GM12873 (cell line): Measurements from ENCODE around the gene STRA6.

ENCODE experiments used
- TF ChIP-seq, protein P1 (sequence below): IDR thresholded peaks from 2 replicates; pipeline ENCODE4 v1.5.1; 2012; ENCODE audit warnings: low read depth, mild to moderate bottlenecking, moderate library complexity, low read length, control low read depth; ENCODE audit not compliant: insufficient read depth; ENCODE audit errors: missing control alignments

The STRA6 gene

DNA sequence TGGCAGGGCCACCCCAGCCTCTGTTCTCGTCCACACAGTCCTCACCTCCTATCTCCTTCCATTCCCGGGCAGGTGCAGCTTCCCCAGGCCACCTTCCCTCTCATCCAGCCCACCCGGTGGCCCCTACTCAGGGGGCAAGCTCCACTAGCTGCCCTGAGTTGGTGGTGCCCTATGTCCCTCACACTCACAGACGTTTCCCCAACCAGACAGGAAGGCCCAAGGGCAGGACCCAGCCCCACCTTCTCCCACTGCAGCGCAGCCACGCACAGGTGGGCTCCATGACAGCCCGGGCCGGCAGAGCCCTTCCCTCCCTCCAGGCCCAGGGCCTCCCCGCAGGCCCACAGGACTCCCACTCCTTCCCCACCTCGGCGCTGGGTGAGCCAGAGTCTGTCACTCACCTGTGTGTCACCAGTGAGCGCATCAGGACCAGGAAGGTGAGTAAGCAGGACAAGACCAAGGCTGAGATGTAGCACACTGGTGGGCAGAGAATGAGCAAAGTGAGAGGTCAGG, 17.9 kb downstream of the STRA6 start:
- TF ChIP-seq, protein P1, sequence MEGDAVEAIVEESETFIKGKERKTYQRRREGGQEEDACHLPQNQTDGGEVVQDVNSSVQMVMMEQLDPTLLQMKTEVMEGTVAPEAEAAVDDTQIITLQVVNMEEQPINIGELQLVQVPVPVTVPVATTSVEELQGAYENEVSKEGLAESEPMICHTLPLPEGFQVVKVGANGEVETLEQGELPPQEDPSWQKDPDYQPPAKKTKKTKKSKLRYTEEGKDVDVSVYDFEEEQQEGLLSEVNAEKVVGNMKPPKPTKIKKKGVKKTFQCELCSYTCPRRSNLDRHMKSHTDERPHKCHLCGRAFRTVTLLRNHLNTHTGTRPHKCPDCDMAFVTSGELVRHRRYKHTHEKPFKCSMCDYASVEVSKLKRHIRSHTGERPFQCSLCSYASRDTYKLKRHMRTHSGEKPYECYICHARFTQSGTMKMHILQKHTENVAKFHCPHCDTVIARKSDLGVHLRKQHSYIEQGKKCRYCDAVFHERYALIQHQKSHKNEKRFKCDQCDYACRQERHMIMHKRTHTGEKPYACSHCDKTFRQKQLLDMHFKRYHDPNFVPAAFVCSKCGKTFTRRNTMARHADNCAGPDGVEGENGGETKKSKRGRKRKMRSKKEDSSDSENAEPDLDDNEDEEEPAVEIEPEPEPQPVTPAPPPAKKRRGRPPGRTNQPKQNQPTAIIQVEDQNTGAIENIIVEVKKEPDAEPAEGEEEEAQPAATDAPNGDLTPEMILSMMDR, result no peak

GRCh38 chr15:74182131-74182530, 20.5 kb downstream of the STRA6 start:
- TF ChIP-seq, protein P1, result no peak

- TF ChIP-seq, protein P1, result no peak
Observed at GRCh38 chr15:74180881-74181602, 21.5 kb downstream of the STRA6 start.

DNA sequence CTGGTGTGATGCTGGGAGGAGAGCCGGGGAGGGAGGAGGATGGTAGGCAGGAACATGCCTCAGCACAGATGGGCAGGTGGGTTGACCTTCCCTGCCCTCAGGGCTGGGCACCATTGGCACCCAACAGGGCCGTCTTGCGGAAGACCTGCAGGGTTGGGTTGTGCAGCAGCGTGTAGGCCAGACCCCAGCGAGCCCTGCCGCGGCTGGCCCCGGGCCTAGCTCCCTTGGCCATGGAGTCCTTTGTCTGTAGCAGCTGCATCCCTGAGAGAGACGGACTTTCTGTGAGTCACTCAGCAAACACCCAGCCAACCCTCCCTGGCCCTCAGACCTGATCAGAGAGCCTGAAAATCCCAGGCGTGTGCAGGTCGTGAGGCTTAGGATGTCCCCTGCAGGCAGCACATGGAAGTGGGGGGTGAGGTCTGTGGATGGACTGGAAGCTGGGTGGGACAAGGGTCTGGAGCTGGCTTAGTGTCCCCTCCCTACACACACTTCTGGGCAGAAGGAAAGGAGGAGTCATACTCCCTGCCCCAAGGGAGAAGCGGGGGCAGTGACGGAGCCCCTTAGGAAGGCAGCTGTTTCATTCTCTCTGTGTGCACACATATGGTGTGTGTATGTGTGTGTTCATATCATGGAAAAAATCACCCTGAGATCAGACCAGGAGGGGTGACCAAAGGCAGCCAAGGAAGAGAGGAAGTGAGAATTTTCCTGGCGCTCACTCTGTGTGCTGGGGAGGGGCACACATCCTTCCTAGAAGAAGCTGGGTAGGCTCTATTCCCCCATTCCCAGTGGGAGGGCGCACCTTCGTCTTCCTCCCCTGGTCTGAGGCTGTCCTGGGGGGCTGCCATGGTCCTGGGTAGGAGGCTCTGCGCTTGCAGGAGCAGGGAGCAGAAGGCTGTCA, 22.4 kb downstream of the STRA6 start:
- TF ChIP-seq, protein P1, result no peak

DNA sequence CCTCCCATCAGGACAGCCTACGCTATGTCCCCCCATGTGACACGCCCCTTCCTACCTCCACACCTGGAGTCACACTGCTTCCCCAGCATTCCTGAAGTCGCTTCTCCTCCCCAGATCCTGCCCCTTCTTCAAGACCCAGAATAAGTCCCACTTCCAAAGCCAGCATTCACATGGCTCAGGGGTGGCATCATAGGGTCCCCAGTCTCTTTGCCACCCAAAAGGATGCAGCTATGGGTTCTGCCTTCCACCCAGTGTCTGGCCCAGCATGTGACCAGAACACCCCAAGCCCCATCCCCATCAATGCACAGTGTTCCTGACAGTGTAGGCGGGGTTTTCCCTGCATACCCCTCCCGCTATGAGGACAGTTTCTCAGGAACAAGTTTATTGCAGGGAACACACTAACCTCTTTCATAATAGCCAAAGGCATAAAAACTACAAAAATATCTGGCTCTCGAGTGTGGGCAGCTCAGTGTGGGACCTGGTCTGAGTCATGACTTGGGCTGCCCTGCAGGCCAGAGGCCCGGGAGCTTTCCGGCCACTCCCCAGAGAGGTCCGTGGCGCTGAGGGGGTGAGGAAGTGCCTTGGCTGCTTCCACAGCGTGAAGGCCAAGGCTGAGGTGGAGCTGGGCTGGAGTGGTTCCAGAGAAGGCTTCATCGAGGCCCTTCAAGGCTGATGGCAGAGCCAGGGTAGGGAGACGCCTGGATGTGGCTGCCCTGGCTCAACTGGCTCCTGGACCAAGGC, 23.3 kb downstream of the STRA6 start:
- TF ChIP-seq, protein P1, result no peak

DNA sequence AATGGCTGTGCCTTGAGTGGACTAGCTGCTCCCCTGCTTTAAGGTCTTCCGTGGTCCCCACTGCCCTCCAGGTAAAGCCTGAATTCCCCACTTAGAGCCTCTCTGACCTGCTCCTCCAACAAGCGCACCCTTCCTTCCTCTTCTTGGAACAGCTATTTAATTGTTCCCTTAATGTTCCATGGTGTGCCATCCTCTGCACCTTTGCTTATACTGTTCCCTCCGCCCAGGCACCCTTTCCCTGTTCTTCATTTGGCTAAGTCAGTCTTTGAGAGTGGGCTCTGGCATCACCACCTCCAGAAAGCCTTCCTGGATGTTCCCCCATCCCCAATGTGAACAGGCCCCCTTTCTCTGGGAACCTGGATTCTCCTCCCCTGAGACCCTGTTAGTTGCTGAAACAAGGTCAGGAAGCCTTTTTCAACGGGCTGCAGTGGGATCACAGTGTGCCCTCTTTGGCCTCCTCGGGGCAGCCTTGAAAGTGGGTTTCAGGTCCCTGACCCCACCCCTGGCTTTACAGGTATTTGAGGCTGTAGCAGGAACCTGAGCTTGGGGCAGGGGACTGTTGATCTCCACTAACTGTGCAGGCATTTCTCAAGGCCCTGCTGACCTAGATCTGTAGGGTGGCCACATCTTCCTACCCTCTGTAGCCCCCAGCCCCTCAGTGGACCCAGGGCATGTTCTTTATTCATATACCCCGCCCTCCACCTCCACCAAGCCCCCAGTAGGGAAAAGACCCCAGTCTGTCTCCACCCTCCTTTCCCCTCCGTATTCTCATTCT, 24.1 kb downstream of the STRA6 start:
- TF ChIP-seq, protein P1, result no peak
